Right cardiac atrium (tissue), 5 donors: Measurements from ENCODE around the gene NPAS2. TPM values are rescaled to one million over a fixed set of nuclear protein-coding genes. Genes with fewer than 3 reads are reported as not detected.

Experiments used
- ATAC-seq, 2 donors: fragments of 200-7000 bp; cut with Tn5 transposase; one replicate each; pipeline versions ENCODE4 v1.8.0 to v1.9.1; 2020; ENCODE audit warnings: moderate library complexity in 2 of 2, mild to moderate bottlenecking in 1 of 2
- DNase-seq, 3 donors: peaks; one replicate each; pipeline ENCODE4 v3.0.0-alpha.2; 2020
- H3K27ac ChIP-seq: one replicate; pipeline ENCODE4 v1.5.1; 2013; ENCODE audit warnings: mild to moderate bottlenecking, low read length, control low read depth, moderate library complexity
- H3K27me3 ChIP-seq: one replicate; pipeline ENCODE4 v1.6.1; 2013; ENCODE audit not compliant: control insufficient read depth, insufficient read depth
- H3K4me1 ChIP-seq: one replicate; pipeline ENCODE4 v1.6.1; 2013; ENCODE audit warnings: low read length; ENCODE audit not compliant: control insufficient read depth, insufficient read depth
- H3K4me3 ChIP-seq: one replicate; pipeline ENCODE4 v1.5.1; 2013; ENCODE audit warnings: low read length, control low read depth
- H3K9me3 ChIP-seq: one replicate; pipeline ENCODE4 v1.6.1; 2013; ENCODE audit warnings: low read length; ENCODE audit not compliant: control insufficient read depth
- WGBS: extraction: QIAGEN DNeasy Blood & Tissue Kit; methylation state at CpG from one replicate; pipeline ENCODE4 v1.1.7; 2013; 5-methylcytosine and 5-hydroxymethylcytosine counted together
- intact Hi-C, 4 donors: fragments of 100-400 bp; cut with DNase I; formaldehyde crosslinking; loops; one replicate each; pipeline versions ENCODE4 v1.11.0 to v1.14.0; 2022 to 2023
- polyA plus RNA-seq: library from polyadenylated mRNA; stranded (reverse); fragments of 200-250 nt; gene quantifications from one replicate; pipeline ENCODE4 v1.2.3, GENCODE V29; 2013
- total RNA-seq, 4 donors: library from RNA; stranded (reverse); fragmentation: NEBNext Ultra II Directional; extraction: Animal tissue kit (Norgen Biotek cat#: 25700); gene quantifications; one replicate each; pipeline ENCODE4 v1.2.1, GENCODE V29; 2021
- donor health status: healthy with polysubstance abuse.
- donor health status: DM: no; HTN: yes; CAD: no.
- donor health status: DM: no; HTN: no; CAD: no.
- donor health status: DM: no; HTN: yes; CAD: no; lungs with severe emphysema.
- donor health status: DM: yes; HTN: yes; CAD: no.

The NPAS2 gene
- total and polyA plus RNA-seq, 5 donors, result 36.8 to 53.4 (median 40.1) TPM

DNA sequence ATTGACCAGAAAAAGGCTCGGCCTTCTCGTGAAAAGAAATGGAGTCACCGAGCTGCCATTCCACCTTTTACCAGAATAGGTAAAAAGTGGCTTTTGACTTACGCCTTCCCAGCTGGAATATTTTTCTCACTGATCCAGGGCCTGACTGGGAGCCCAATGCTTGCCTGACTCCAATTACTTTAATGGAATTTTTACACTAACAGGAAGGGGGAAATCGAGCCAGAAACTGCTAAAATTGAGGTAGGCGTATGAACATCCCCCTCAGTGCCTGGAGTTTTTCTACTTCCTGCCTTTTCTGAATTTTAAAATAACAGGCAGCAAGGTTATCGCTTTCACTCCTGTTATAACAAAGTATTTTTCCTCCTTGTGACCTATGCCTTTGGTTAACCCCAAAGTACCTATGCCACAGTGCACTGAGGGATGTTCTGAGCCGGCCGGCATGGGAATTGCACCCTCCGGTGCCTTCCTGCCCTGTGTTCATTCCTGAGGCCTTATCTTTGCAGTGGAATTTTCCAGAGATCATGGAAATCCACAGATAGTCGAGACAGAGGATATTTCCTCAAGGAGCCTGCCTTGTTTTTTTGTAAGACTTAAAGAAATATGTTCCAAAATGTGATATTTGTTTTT lies 163.9 kb downstream of the NPAS2 start:
- peak; percentile 81 to 95 for ATAC-seq
- Histone ChIP-seq H3K4me1 (peaks cover 4% of the 10 kb centered on the region), H3K9me3 (no peaks in the 10 kb centered on the region), H3K4me3 (no peak overlapping the region), H3K27me3 (no peaks in the 10 kb centered on the region), H3K27ac (peak overlapping the region; percentile 42)
- intact Hi-C loops, result loop anchor here in 3 of 4 donors (2.0 to 10.0 kb wide), 5 partner anchors 169 to 376 kb away; no protein-coding TSS in a partner anchor
- DNase-seq, result peak; percentile 46 to 67 (median 63)
- 46% methylated on average over 11 of the region's 11 CpGs for WGBS

DNA sequence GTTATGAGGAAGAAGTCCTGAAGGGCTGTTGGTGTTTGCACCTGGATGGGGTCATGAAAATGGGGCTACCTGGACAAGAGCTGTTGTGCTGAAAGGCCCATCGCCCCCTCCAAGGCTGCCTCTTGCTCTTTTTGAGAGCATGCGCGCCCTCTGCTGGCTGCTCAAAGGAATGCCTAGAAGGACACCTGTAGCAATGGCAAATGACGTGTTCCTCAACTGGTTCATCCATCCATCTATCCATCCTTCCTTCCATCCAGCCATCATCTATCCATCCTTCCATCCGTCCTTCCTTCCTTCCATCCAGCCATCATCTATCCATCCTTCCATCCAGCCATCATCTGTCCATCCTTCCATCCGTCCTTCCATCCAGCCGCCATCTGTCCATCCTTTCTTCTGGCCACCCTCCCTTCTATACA lies 165.0 kb downstream of the NPAS2 start:
- no peak overlapping the region for H3K27ac ChIP-seq

DNA sequence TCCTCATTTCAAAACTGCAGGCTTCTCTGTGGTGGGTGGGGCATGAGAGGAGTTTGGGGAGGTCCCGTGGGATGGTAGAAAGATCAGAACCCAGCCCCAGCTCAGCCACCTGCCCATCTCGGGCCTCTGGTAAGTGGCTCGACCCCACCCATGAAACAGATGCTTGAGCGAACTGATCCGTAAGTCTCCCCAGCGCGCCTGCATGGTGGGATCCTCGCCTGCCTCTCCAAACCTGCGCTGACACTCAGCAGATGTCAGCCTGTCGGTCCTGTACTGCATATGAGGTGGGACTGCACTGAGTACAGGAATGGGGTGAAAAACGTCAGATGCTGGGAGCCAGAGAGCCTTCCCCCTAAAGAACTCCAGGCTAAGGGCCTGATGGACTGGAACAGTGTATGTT lies 166.2 kb downstream of the NPAS2 start:
- Histone ChIP-seq H3K27me3 (no peaks in the 10 kb centered on the region), H3K9me3 (no peaks in the 10 kb centered on the region), H3K4me1 (peaks cover 4% of the 10 kb centered on the region), H3K4me3 (no peak overlapping the region), H3K27ac (no peak overlapping the region)
- intact Hi-C loops, result loop anchor here in 3 of 4 donors (5.0 to 10.0 kb wide), 3 partner anchors 169 to 379 kb away; no protein-coding TSS in a partner anchor
- ATAC-seq, result no peak
- no peak for DNase-seq
- WGBS, result 90% methylated on average over 11 of the region's 11 CpGs

More for the DNA sequence above, 165.0 kb downstream of the NPAS2 start:
- no peaks in the 10 kb centered on the region for H3K9me3 ChIP-seq
- DNase-seq, result peak; percentile 81 to 91 (median 91)
- H3K27me3 ChIP-seq, result no peaks in the 10 kb centered on the region
- no peak overlapping the region for H3K4me3 ChIP-seq
- H3K4me1 ChIP-seq, result peaks cover 4% of the 10 kb centered on the region
- intact Hi-C loops, result loop anchor here (2.0 to 10.0 kb wide), 6 partner anchors 168 to 378 kb away; no protein-coding TSS in a partner anchor
- peak; percentile 67 to 70 for ATAC-seq
- WGBS, result 32% methylated on average over 7 of the region's 7 CpGs

DNA sequence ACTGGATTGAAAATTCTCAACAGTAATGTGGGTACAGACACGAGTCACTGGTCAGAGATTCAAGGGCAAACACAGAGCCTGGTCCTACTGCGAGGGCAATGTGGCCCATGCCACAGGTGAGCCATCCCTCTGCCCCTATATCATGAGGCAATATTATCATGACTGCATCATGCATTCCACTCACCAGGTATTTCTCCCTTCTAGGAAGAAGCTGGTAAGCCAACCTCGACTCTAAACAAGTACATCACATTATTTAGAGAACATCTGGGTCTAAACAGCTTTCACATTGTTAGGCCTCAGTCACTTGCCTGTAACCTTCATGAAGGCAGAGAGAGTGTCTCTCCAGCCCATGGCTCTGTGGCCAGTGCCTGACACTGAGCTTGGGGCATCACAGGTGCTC lies 167.6 kb downstream of the NPAS2 start:
- intact Hi-C loops, result loop anchor here in 3 of 4 donors (5.0 to 10.0 kb wide), 3 partner anchors 170 to 380 kb away; no protein-coding TSS in a partner anchor
- WGBS, result 85% methylated on average over 3 of the region's 3 CpGs
- peaks cover under 1% of the 10 kb centered on the region for H3K4me1 ChIP-seq
- H3K27ac ChIP-seq, result no peak overlapping the region
- DNase-seq (no peak), ATAC-seq (no peak)
- H3K4me3 ChIP-seq, result no peak overlapping the region
- no peaks in the 10 kb centered on the region for H3K9me3 ChIP-seq
- H3K27me3 ChIP-seq, result no peaks in the 10 kb centered on the region

DNA sequence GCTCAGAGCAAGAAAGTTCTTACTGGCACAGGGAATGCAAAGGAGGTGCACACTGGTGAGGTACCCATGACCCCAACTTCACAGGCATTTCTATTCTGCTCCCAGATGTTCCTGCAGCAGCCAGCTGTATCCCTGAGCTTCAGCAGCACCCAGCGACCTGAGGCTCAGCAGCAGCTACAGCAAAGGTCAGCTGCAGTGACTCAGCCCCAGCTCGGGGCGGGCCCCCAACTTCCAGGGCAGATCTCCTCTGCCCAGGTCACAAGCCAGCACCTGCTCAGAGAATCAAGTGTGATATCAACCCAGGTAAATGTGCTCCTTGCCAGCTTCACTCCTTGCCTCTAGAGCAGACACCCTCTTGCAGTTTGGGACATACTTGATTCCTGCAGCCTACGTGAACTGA lies 168.0 kb downstream of the NPAS2 start:
- DNase-seq (no peak), ATAC-seq (no peak)
- H3K9me3 ChIP-seq, result no peaks in the 10 kb centered on the region
- intact Hi-C loops, result loop anchor here in 3 of 4 donors (5.0 to 10.0 kb wide), 3 partner anchors 171 to 381 kb away; no protein-coding TSS in a partner anchor
- no peak overlapping the region for H3K27ac ChIP-seq
- H3K27me3 ChIP-seq, result no peaks in the 10 kb centered on the region
- no peaks in the 10 kb centered on the region for H3K4me1 ChIP-seq
- 93% methylated on average over 4 of the region's 4 CpGs for WGBS
- no peak overlapping the region for H3K4me3 ChIP-seq

DNA sequence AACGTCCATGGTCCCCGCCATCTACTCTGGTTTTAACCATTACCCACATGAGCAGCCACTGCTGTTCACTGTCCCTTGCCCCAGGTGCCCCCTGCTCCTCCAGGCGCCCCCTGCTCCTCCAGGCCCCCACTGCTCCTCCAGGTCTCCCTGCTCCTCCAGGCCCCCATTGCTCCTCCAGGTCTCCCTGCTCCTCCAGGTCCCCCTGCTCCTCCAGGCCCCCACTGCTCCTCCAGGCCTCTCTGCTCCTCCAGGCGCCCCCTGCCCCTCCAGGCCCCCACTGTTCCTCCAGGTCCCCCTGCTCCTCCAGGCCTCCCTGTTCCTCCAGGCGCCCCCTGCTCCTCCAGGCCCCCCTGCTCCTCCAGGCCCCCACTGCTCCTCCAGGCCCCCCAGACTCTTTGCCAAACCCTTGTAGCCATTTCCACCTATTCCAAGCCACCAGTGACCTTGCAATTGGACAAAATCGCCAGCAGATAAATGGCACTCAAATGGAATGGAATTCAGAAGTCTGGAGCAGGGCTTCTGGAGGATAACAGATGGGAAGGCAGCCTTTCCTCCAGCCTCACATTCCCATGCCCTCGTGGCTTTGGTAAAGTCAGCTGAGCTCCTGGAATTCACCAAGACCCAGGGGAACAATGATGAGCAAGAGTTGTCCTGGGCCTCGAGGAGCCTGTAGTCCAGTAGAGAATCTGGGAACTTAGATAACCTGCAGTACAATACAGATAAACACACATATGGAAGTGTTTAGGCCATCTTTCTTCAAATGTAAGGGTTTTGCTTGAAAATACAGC lies 168.9 kb downstream of the NPAS2 start:
- DNase-seq, result no peak
- intact Hi-C loops, result loop anchor here in 3 of 4 donors (5.0 to 10.0 kb wide), 3 partner anchors 172 to 382 kb away; no protein-coding TSS in a partner anchor
- Histone ChIP-seq H3K27ac (no peak overlapping the region), H3K4me3 (no peak overlapping the region), H3K9me3 (no peaks in the 10 kb centered on the region), H3K27me3 (no peaks in the 10 kb centered on the region), H3K4me1 (no peaks in the 10 kb centered on the region)
- ATAC-seq, result no peak
- 76% methylated on average over 8 of the region's 8 CpGs for WGBS

DNA sequence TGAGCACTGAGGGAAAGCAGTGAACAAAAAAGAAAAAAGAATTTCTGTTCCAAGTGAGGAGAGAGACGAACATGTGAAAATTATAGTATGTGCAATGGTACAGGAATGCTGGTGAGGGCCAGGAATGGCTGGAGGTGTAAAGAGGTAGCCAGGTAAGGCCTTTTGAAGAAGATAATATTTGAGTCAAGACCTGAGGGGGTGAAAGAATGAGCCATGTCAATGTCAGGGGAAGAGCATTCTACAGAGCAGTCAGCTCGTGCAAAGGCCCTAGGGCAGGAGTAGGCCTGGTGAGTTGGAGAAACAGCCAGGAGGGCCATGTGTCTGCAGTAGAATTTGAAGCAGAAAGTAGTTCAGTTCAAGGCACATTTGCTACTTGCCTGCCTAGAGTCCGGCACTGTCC lies 169.7 kb downstream of the NPAS2 start:
- Histone ChIP-seq H3K4me3 (no peak overlapping the region), H3K27ac (no peak overlapping the region), H3K9me3 (no peaks in the 10 kb centered on the region), H3K4me1 (no peaks in the 10 kb centered on the region), H3K27me3 (no peaks in the 10 kb centered on the region)
- no peak for DNase-seq
- 93% methylated on average over 3 of the region's 3 CpGs for WGBS
- ATAC-seq, result no peak
- intact Hi-C loops, result loop anchor here in 3 of 4 donors (5.0 to 10.0 kb wide), 3 partner anchors 172 to 382 kb away; no protein-coding TSS in a partner anchor

DNA sequence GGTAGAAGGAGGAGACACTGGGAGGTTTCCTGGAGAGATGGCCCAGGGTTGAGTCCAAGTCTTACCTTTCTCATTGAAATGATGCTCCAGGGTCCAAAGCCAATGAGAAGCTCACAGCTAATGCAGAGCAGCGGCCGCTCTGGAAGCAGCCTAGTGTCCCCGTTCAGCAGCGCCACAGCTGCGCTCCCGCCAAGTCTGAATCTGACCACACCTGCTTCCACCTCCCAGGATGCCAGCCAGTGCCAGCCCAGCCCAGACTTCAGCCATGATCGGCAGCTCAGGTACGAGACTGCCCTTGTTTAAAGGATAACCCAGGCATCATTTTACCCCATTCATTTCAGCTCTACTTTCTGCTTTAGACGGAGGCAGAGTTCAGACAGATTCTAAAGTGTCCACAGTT lies 170.2 kb downstream of the NPAS2 start:
- Histone ChIP-seq H3K27ac (no peak overlapping the region), H3K9me3 (no peaks in the 10 kb centered on the region), H3K27me3 (no peaks in the 10 kb centered on the region), H3K4me1 (no peaks in the 10 kb centered on the region), H3K4me3 (no peak overlapping the region)
- DNase-seq (no peak), ATAC-seq (no peak)
- 91% methylated on average over 9 of the region's 9 CpGs for WGBS
- intact Hi-C loops, result no loop called here

DNA sequence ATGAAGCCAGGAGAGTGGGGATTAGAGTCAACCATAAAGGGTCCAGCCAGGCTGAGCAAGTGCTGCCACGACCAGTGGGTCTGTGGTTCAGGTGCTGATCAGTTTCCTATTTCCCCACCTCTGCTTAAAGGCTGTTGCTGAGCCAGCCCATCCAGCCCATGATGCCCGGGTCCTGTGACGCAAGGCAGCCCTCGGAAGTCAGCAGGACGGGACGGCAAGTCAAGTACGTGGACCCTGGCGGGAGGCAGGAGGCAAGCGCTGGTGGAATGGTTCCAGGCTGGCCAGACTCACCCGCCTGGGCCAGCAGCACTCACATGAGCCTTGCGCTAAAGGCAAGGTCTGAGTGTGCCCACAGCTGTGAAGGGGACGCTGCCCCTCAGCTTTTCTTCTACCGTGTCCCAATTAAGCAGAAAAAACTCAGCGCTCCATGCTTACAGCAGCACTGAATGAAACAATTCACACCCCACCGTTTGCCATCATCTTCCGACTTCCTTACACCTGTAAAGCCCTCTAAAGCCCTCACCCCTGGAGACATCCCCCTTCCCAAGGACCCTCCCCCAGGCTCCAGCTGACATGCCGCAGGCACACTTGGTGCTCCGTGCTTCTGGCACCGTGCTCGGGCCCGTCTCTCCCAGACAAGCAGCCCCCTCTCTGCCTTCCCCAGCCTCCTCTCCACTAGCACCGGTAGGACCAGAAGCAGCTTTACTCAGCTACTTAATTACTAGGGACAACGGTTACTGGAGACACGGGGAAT lies 170.9 kb downstream of the NPAS2 start:
- DNase-seq (no peak), ATAC-seq (no peak)
- Histone ChIP-seq H3K4me1 (no peaks in the 10 kb centered on the region), H3K9me3 (no peaks in the 10 kb centered on the region), H3K27me3 (no peaks in the 10 kb centered on the region), H3K27ac (no peak overlapping the region), H3K4me3 (no peak overlapping the region)
- intact Hi-C loops, result no loop called here
- 83% methylated on average over 24 of the region's 24 CpGs for WGBS

DNA sequence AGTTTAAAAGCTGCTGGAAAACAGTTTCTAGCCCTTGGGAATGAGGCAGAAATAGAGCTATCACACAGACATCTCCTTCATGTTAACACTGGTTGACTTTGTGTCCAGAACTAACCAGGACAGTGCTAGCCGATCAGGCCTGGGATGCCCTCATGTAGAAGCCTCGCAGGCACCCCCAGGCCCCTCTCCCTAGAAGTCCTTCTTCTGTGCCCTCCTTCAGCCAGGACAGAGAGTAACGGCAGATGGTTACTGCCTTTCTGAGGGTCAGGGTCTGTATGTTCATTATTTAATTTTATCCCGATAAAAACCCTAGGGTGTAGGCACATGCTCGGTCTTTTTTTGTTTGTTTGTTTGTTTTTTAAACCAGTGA lies 171.4 kb downstream of the NPAS2 start:
- H3K9me3 ChIP-seq, result no peaks in the 10 kb centered on the region
- no peaks in the 10 kb centered on the region for H3K4me1 ChIP-seq
- no peak overlapping the region for H3K27ac ChIP-seq
- intact Hi-C loops, result no loop called here
- no peak overlapping the region for H3K4me3 ChIP-seq
- 84% methylated on average over 5 of the region's 5 CpGs for WGBS
- DNase-seq (no peak), ATAC-seq (no peak)
- no peaks in the 10 kb centered on the region for H3K27me3 ChIP-seq
